Measurements from ENCODE around the gene B3GALT5. TPM values are rescaled to one million over a fixed set of nuclear protein-coding genes. Genes with fewer than 3 reads are reported as not detected.
A peak's percentile ranks its signal among the peaks of the same experiment; 100 is the strongest.

B3GALT5 gene
- total RNA-seq, 1 donor from 2014 or later: 0.06 TPM

GRCh38 chr21:39690454-39690853, 77.7 kb downstream of the B3GALT5 start:
- DNase-seq (ENCODE audit: low spot score): no peak

GRCh38 chr21:39694750-39695149, 82.0 kb downstream of the B3GALT5 start:
- no peak for DNase-seq (ENCODE audit: low spot score)

- no peak for DNase-seq (ENCODE audit: low spot score)
These were observed 83.5 kb downstream of the B3GALT5 start for GRCh38 chr21:39696196-39696595.

- no peak for DNase-seq (ENCODE audit: low spot score)
These were observed 83.9 kb downstream of the B3GALT5 start for GRCh38 chr21:39696618-39697017.

GRCh38 chr21:39700318-39700717, 87.6 kb downstream of the B3GALT5 start:
- no peak for DNase-seq (ENCODE audit: low spot score)

GRCh38 chr21:39703578-39703977, 90.8 kb downstream of the B3GALT5 start:
- DNase-seq (ENCODE audit: low spot score): no peak

GRCh38 chr21:39705849-39706248, 93.1 kb downstream of the B3GALT5 start:
- DNase-seq (ENCODE audit: low spot score): no peak

- DNase-seq (ENCODE audit: low spot score): no peak
These were observed 94.6 kb downstream of the B3GALT5 start for GRCh38 chr21:39707316-39707715.

GRCh38 chr21:39710866-39711265, 98.1 kb downstream of the B3GALT5 start:
- peak; percentile 18 for DNase-seq (ENCODE audit: low spot score)

- DNase-seq (ENCODE audit: low spot score): no peak
These were observed 99.5 kb downstream of the B3GALT5 start for GRCh38 chr21:39712273-39712672.

- DNase-seq (ENCODE audit: low spot score): no peak
These were observed 100.2 kb downstream of the B3GALT5 start for GRCh38 chr21:39712976-39713375.

GRCh38 chr21:39713905-39714304, 101.2 kb downstream of the B3GALT5 start:
- peak; percentile 59 for DNase-seq (ENCODE audit: low spot score)

- DNase-seq (ENCODE audit: low spot score): peak; percentile 16
These were observed 101.6 kb downstream of the B3GALT5 start for GRCh38 chr21:39714331-39714730.

GRCh38 chr21:39715804-39716397, 103.2 kb downstream of the B3GALT5 start:
- DNase-seq (ENCODE audit: low spot score): peak; percentile 74

GRCh38 chr21:39720126-39720778, 107.5 kb downstream of the B3GALT5 start:
- DNase-seq (ENCODE audit: low spot score): no peak

GRCh38 chr21:39721885-39722284, 109.1 kb downstream of the B3GALT5 start:
- no peak for DNase-seq (ENCODE audit: low spot score)

Other genes starting within 250 kb of the B3GALT5 start
- 0.55 TPM for gene LCA5L, start 167.2 kb upstream of the B3GALT5 start, total RNA-seq
- 3.4 TPM for gene SH3BGR, start 161.0 kb upstream of the B3GALT5 start, total RNA-seq
- not detected for gene IGSF5, start 132.2 kb downstream of the B3GALT5 start, total RNA-seq